Mammary epithelial cell (primary cell): Measurements from ENCODE around the gene CBLN3.

Experiments used
- CTCF ChIP-seq, 2 donors: IDR thresholded peaks in 1 of 2; conservative IDR thresholded peaks in 1 of 2; 2 replicates each; pipeline ENCODE4 v1.5.1; 2011 to 2012; ENCODE audit warnings: inconsistent platforms in 2 of 2, low read length in 2 of 2, mild to moderate bottlenecking in 2 of 2, control low read depth in 1 of 2, low read depth in 1 of 2; ENCODE audit not compliant: insufficient read depth in 1 of 2; ENCODE audit errors: extremely low read depth in 1 of 2
- EZH2 ChIP-seq: IDR thresholded peaks from 2 replicates; pipeline ENCODE4 v1.6.1; 2012; ENCODE audit warnings: low read length, inconsistent platforms, borderline replicate concordance

GRCh38 chr14:24426912-24427536 lies 2.4 kb downstream of the CBLN3 start:
- TF ChIP-seq CTCF (conservative IDR thresholded peaks at IDR 0.05 in 1 of 2, IDR thresholded peaks at IDR 0.05 in 1 of 2; ENCODE audit: extremely low read depth in 1 of 2, insufficient read depth in 1 of 2, low read depth in 1 of 2, low read length in 2 of 2) (no peak), EZH2 (no peak)
